ENCODE data around the gene PCDH15.

GRCh38 chr10:54026340-54026739 lies 774.7 kb downstream of the PCDH15 start:
- TF ChIP-seq CTCF (IDR thresholded peaks at IDR 0.05) (no peak), POLR2A (IDR thresholded peaks at IDR 0.05) (no peak)
